HG02642 (cell line): ENCODE measurements around the gene CEP250.
"Not testable (repeated sequence)": the region's sequence is repeated elsewhere in the genome, so short reads cannot be mapped to it uniquely, and the experiment has no call there.

ENCODE experiments used
- ATAC-seq: cut with Tn5 transposase; IDR thresholded peaks from one replicate; pipeline ENCODE4 v1.9.1; 2021; ENCODE audit warnings: mild to moderate bottlenecking; ENCODE audit not compliant: unreplicated experiment, poor library complexity

The CEP250 gene

GRCh38 chr20:35453647-35454046 lies 1.8 kb upstream of the CEP250 start:
- ATAC-seq = no peak

DNA sequence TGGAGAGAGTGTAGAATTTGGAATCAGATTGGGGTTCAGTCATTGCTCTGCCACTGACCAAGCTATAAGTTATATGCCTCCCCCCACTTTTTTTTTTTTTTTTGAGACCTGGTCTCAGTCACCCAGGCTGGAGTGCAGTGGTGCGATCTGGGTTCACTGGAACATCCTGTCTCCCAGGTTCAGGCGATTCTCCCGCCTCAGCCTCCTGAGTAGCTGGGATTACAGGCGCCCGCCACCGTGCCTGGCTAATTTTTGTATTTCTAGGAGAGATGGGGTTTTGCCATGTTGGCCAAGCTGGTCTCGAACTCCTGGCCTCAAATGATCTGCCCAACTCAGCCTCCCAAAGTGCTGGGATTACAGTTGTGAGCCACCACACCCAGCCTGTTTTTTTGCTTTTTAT lies 1.3 kb downstream of the CEP250 start:
- ATAC-seq = not testable (repeated sequence)

DNA sequence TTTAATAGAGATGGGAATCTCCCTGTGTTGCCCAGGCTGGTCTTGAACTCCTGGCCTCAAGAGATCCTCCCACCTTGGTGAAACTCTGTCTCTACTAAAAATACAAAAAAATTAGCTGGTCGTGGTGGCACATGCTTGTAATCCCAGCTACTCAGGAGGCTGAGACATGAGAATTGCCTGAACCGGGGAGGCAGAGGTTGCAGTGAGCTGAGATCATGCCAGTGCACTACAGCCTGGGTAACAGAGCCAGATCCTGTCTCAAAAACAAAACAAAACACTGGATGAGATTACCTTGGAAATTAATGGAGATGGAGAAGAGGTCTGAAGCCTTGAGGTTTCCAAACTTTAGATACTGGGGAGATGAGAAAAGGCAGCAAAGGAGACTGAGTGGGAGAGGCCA lies 2.1 kb downstream of the CEP250 start:
- ATAC-seq = not testable (repeated sequence)

- ATAC-seq = no peak
Observed at GRCh38 chr20:35458388-35458787, 3.0 kb downstream of the CEP250 start.

GRCh38 chr20:35461620-35462019 lies 6.2 kb downstream of the CEP250 start:
- ATAC-seq = no peak

DNA sequence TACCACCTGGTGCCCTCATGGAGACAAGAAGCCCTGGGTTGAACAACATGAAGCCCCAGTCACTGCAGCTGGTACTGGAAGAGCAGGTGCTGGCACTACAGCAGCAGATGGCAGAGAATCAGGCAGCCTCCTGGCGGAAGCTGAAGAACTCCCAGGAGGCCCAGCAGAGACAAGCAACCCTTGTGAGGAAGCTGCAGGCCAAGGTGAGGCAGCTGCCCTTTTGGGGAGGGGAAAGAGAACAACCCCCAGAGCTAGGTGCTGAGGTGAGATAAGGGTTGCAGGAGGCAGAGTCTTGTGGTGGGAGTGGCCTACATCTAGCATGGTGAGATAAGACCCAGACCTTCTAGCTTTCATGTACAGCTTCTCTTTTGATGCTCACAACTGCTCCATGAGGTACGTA lies 7.0 kb downstream of the CEP250 start:
- no peak for ATAC-seq

- peak; percentile 59 for ATAC-seq
Observed at GRCh38 chr20:35463455-35464300, 8.3 kb downstream of the CEP250 start.

- ATAC-seq = no peak
Observed at GRCh38 chr20:35465976-35466375, 10.6 kb downstream of the CEP250 start.

DNA sequence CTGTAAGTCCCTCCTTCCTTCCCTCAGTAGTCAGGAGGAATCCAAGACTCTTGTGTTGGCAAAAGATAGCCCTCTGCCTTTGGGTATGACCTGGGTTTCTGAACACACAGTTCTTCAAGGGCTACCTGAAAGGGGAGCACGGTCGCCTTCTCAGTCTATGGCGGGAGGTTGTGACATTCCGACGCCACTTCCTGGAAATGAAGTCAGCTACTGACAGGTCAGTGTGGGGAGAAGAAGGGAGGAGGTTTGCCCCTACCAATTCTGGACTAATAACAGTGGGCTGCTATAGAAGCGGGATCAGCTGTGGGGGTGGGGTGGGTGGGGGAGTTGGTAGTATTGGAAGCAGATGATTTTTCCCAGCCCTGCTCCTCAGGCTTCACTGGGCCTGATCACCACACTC lies 11.5 kb downstream of the CEP250 start:
- ATAC-seq = no peak

DNA sequence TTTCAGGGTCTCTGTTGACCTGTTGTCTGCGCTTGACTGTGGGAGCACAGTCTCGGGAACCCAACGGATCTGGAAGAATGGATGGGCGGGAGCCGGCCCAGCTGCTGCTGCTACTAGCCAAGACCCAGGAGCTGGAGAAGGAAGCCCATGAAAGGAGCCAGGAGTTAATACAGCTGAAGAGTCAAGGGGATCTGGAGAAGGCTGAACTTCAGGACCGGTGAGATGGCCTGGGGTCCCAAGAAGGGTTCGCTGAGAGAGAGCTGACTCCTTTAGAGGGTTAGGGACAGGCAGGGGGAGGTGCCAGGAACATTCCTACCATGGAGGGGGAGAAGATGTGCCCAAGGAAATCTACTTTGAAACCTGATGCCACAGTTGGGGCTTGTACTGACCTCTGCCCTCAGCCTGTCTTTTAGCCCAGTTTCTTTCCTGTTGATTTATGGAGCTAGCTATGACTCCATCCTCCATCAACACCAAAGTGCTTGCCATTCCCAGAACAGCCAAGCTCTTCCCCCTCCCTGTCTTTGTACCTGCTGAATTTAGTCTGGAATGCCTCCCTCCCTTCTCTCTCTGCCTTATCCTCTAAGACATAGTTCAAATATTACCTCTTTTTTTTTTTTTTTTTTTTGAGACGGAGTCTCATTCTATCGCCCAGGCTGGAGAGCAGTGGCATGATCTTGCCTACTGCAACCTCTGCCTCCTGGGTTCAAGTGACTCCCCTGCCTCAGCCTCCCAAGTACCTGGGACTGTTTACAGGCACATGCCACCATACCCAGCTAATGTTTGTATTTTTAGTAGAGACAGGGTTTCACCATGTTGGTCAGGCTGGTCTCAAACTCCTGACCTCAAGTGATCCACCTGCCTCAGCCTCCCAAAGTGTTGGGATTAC lies 12.2 kb downstream of the CEP250 start:
- no peak for ATAC-seq

- no peak for ATAC-seq
Observed at GRCh38 chr20:35468671-35469334, 13.4 kb downstream of the CEP250 start.

DNA sequence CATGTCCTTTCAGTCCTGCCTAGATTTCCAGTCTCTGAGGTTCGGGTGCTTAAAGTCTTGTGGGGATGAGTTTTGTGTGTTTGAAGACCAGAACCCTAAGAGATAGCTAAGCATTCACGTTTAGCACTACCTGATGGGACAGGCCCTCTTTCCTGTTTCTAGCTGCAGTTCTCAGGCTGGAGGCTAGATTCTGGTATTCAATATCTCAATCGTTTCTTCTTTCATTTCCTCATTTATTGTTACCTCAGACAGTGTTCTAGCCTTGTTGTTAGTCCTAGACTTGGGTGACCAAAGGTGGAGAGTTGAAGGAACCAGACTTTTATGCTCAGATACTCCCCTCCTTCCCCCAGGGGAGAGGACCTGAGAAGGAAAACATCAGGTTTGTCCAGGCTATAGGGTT lies 16.8 kb downstream of the CEP250 start:
- ATAC-seq = no peak

DNA sequence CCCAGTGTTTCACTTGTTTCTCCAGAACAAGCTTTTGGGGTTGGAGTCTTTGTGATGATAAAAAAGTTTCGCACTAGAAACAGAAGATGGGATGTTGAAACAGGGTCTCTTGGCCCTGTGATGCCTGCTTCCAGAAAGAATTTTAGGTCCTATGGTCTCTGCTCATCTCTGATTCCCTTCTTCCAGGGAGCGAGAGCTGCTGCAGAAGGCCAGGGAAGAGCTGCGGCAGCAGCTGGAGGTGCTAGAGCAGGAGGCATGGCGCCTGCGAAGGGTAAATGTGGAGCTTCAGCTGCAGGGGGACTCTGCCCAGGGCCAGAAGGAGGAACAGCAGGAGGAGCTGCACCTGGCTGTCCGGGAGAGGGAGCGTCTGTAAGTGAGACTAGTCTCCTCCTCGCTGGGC lies 18.3 kb downstream of the CEP250 start:
- no peak for ATAC-seq

DNA sequence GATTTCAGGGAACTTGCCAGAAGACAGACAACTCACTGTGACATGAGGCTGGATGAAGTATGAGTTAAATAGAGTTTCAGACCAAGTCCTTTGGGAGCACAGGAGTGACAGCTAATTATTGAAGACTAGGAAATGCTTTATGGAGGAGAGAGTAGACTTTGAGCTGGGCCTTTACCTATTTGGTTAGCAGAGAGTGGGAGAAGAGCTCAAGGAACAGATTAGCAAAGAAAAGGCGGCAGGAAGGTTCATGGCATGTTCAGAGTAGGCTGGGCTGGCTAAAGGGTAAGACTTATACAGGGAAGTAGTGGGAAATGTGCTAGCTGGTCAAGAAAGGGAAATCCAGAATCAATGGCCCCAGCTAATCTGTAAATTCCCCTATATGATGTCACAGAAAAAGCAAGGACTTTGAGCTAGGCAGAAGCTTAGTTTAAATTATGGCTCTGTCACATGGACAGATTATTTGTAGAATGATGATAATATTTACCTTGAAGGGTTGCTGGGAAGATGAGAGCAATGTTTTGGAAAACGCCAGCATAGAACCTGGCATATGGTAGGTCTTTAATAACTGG lies 19.0 kb downstream of the CEP250 start:
- no peak for ATAC-seq

GRCh38 chr20:35476288-35476687 lies 20.9 kb downstream of the CEP250 start:
- ATAC-seq = no peak

DNA sequence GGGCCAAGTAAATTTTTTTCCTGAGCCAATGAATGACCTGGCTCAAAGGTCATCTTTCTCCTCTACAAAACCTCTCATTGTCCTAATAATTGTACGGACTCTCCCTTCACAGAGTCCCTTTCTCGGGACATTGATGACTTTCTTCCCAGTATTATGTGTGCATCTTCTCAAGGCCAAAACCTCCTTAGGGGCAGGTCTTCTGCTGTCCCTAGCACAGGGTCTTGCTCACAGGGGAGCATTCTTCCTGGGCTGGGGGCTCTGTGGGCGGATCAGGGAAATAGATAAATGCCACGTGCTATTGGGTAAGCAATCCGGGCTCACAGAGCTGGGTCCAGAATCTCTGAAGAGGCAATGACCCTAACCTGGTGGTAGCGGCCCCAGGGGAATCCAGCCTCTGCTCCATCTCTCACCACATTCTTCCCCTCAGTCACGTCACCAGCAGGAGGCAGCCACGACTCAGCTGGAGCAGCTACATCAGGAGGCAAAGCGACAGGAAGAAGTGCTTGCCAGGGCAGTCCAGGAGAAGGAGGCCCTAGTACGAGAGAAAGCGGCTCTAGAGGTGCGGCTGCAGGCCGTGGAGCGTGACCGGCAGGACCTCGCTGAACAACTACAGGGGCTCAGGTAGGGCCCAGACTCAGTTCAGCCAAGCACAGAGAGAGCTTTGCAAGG lies 23.5 kb downstream of the CEP250 start:
- ATAC-seq = no peak

- no peak for ATAC-seq
Observed at GRCh38 chr20:35479798-35480197, 24.4 kb downstream of the CEP250 start.

GRCh38 chr20:35487479-35487878 lies 32.1 kb downstream of the CEP250 start:
- ATAC-seq = no peak

- ATAC-seq = no peak
Observed at GRCh38 chr20:35489717-35490116, 34.3 kb downstream of the CEP250 start.

DNA sequence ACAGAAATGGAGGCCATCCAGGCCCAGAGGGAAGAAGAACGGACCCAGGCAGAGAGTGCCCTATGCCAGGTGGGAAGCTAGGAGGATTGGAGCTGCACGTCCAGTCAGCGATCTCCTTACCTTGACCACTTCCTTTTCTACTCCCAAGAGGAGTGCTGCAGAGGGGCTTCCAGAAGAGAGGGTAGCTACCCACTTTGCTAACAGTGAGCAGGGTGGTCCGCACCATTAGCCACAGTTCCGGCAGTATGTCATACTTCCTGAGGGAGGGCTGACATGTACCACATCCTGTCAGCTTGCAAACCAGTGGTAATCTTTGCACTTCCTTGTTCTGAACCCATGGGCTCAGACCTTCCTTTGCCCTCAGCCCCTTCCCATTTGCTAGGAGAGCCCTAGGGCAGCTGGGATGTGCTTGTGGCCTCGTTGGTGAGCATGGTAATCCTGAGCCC lies 35.4 kb downstream of the CEP250 start:
- ATAC-seq = peak; percentile 96
